Fibroblast of mammary gland (primary cell): ENCODE results near the gene SALL4.

ENCODE experiments used
- DNase-seq: peaks from one replicate; pipeline ENCODE4 v3.0.0-alpha.2; 2010; ENCODE audit warnings: low read depth
- H3K4me3 ChIP-seq: 2 replicates; pipeline ENCODE4 v1.5.1; 2011; ENCODE audit warnings: low read depth, mild to moderate bottlenecking, low read length, moderate library complexity; ENCODE audit not compliant: control insufficient read depth
- CTCF ChIP-seq: conservative IDR thresholded peaks from 2 replicates; pipeline ENCODE4 v1.5.1; 2011; ENCODE audit warnings: low read depth, low read length, inconsistent platforms; ENCODE audit not compliant: control insufficient read depth, insufficient read depth

The SALL4 gene

GRCh38 chr20:51799401-51799860, 2.9 kb downstream of the SALL4 start:
- H3K4me3 ChIP-seq: no peak overlapping the region
- TF ChIP-seq CTCF: no peak
- DNase-seq: no peak

- no peak for DNase-seq
Measured at GRCh38 chr20:51797357-51798025, 4.8 kb downstream of the SALL4 start.

GRCh38 chr20:51796340-51796739, 6.0 kb downstream of the SALL4 start:
- no peak for TF ChIP-seq CTCF
- no peak overlapping the region for H3K4me3 ChIP-seq
- DNase-seq: no peak

More at GRCh38 chr20:51797357-51798025, 4.8 kb downstream of the SALL4 start:
- no peak for TF ChIP-seq CTCF
- no peak overlapping the region for H3K4me3 ChIP-seq

- H3K4me3 ChIP-seq: no peak overlapping the region
- no peak for TF ChIP-seq CTCF
- DNase-seq: no peak
Measured at GRCh38 chr20:51792960-51793359, 9.4 kb downstream of the SALL4 start.

- no peak for TF ChIP-seq CTCF
- H3K4me3 ChIP-seq: no peak overlapping the region
- DNase-seq: no peak
Measured at GRCh38 chr20:51791626-51792025, 10.7 kb downstream of the SALL4 start.

GRCh38 chr20:51790256-51790655, 12.1 kb downstream of the SALL4 start:
- DNase-seq: no peak
- no peak for TF ChIP-seq CTCF
- no peak overlapping the region for H3K4me3 ChIP-seq
